Activated CD8-positive, alpha-beta memory T cell treated with anti-CD3 and anti-CD28 coated beads, Interleukin-2, amount 50 U/mL, for 4 hours (primary cell): Measurements from ENCODE around the gene UBE2I.
"Not testable (repeated sequence)": the region's sequence is repeated elsewhere in the genome, so short reads cannot be mapped to it uniquely, and the experiment has no call there.

Source experiments
- DNase-seq: peaks from one replicate; pipeline ENCODE4 v3.0.0-alpha.2; 2020

UBE2I gene

DNA sequence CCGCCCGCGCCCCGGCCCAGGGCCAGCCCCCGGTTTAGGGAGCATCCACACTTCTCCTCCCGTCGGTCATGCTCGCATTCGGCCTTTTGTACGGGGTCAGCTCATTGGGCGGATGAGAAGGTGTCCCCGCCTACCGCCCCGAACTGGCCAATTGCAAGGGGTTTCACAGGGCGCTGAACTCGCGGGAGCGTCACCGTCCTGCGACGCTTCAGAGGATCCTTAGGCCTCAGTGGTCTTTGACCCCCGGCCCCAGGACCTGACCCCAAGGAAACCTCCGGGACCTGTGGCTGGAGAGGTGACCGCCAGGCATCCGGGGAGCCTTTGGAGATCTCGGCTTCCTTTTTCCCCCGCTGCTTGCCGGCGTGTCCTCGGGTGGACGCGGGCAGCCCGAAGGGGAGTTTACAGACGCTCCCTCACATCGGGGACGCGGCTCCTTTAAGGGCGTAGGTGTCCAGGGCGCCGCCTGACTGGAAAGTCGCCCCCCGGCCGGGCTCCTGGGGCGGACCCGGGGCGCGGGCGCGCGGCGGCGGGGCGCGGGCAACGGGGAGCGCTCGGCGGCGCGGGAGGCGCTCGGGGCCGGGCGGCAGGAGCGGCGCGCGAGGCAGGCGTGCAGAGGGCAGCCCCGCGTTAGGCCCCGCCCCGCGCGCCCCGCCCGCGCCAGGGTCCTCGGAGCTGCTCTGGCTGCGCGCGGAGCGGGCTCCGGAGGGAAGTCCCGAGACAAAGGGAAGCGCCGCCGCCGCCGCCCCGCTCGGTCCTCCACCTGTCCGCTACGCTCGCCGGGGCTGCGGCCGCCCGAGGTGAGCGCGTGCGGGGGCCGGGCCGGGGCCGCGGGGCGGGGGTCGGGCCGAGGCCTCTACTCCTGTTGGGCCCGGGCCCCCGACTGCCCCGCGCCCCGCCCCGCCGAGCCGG is at the start of gene UBE2I:
TSS of gene UBE2I (plus strand) at position 660 of the 909 bp plus-strand sequence. CDS start 4,395 bp downstream, outside the sequence.
- DNase-seq, result peak; percentile 95

- DNase-seq, result no peak
Observed at GRCh38 chr16:1259760-1260068, 49.7 kb upstream of the UBE2I start.

DNA sequence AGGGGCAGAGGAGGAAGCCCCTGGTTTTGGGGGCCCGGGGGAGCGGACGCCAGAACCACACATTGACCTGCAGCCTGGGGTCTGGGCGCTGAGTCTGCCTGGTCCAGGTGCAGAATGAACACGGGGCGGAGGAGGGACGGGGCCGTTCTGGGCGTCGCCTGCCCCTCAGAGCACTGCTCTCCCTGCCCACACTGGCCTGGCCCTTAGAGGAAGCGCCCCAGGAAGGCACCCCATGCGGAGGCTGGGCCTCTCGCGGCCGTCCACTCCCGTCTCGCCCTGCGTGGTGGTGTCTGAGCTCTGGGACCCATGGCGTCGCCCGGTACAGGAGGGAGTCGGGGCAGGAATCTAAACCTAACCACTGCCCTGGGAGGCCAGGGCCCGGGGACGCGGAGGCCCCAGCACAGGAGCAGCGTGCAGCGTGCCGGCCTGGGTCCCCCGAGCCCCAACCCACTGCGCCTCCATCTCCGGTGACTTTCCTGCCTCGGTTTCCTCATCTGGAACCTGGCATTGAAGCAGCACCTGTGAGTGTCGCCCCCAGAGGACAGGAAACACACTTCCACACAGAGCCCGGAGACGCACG is 49.2 kb upstream of the UBE2I start:
- no peak for DNase-seq

DNA sequence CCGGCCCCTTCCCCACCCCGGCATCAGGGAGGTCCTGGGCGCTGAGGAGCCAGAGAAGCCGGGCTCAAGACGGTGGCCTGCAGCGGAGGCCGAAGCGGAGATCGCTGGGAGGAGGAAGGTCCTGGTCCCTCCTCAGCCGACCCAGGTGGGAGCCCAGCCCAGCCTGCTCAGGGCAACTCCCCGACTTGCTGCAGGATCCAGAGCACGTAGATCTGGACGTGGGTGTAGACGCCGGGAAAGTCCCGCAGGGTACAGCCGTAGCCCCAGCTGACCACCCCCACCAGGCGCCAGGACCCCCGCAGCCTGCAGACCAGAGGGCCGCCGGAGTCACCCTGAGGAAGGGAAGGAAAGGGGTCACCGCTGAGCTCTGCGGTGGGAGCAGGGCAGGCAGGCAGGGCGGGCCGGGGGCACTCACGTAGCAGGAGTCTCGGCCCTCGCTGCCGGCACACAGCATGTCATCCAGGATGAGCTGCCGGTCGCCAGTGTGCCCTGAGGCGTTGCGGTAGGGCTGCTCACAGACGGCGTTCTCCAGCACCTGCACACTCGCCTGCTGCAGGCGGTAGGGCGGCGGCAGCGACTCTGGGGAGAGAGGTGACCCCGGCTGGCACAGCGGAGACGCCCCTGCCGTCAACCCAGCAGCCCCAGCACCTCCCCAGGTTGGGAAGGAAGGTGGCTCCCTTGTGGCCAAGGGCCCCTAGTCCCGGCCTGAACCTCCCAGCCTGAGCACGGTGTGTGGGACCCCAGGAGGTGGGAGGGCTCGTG is 48.1 kb upstream of the UBE2I start:
- no peak for DNase-seq

GRCh38 chr16:1262210-1262845 is 47.1 kb upstream of the UBE2I start:
- no peak for DNase-seq

DNA sequence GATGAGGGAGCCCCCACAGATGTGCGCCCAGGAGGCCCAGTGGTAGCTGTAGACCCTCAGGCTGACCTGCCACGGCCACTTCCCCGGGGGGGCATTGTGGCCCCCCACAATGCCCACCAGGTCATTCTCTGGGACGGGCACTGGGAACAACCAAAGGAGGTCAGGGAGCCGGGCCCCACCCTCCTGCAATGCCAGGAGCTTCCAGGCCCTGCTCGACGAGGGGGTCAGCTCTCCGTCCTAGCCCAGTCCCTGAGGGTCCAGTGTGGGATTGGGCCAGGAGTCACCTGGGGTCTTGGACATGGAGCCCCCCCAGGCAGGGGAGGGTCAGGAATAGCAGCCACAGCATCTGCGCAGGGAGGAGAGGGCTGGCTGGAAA is 46.6 kb upstream of the UBE2I start:
- no peak for DNase-seq

GRCh38 chr16:1263591-1264344 is 45.7 kb upstream of the UBE2I start:
- DNase-seq, result no peak

GRCh38 chr16:1264345-1265089 is 44.9 kb upstream of the UBE2I start:
- no peak for DNase-seq

DNA sequence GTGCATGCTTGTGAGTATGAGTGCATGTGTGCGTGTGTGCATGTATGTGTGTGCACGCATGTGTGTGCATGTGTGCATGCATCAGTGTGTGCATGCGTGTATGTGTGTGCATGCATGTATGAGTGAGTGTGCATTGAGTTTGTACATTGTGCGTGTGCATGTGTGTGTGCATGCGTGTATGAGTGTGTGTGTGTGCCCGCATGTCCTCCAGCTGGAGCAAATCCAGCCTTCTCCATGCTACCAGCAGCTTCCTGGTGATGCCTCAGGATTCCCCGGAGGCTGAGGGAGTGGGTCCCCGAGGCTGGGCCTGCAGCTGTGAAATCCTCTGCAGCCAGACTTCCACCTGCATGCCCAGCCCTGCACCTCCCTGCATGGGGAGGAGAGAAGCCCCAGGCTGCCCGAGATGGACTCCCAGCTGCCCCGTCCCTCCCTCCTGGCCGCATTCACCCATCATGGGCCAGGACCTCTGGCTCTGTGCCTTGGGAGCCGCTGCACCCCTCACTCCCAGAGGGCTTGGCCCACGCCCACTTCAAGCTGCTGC is 44.3 kb upstream of the UBE2I start:
- no peak for DNase-seq

DNA sequence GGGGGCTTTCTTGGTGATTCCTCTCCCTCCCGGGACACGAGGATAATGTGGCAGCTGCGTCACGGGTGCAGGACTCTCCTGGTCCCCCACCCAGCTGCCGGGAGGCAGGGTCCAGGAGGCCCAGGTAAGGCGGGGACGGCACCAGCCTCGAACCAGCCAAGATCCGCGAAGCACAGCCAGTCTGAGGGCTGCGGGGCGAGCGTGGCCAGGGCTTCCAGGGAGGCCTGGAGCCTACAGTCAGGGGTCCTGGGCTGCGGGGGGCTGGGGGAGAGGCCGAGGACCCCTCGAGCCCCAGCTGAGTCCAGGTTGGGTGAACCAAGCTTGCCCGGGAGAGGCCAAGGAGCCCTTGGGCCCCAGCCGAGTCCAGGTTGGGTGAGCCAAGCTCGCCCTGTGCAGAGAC is 43.6 kb upstream of the UBE2I start:
- no peak for DNase-seq

- not testable (repeated sequence) for DNase-seq
Observed at GRCh38 chr16:1269418-1269817, 40.0 kb upstream of the UBE2I start.

- no peak for DNase-seq
Observed at GRCh38 chr16:1271380-1271723, 38.1 kb upstream of the UBE2I start.

DNA sequence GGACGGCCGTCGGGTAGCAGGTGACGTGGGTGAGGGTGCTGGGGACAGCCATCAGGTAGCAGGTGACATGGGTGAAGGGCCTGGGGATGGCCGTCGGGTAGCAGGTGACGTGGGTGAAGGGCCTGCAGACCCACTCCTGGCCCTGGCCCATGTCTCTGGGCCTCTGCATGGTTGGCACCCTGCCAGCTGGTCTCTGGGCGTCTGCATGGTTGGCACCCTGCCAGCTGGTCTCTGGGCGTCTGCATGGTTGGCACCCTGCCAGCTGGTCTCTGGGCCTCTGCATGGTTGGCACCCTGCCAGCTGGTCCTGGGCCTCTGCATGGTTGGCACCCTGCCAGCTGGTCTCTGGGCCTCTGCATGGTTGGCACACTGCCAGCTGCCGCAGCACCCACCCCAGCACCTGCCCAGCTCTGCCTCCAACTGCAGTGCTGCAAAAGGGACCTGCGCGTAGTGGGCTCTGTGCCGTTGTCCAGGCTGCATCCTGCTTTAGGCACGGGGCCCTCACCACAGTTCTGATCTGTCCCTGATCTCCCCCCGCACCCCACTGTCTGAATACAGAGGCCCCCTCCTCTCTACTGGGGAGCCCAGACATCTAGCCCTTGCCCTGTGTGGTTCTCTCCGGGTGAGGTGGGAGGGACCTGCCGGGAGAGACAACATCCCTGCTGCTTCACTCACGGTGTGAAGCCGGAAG is 37.6 kb upstream of the UBE2I start:
- DNase-seq, result not testable (repeated sequence)

DNA sequence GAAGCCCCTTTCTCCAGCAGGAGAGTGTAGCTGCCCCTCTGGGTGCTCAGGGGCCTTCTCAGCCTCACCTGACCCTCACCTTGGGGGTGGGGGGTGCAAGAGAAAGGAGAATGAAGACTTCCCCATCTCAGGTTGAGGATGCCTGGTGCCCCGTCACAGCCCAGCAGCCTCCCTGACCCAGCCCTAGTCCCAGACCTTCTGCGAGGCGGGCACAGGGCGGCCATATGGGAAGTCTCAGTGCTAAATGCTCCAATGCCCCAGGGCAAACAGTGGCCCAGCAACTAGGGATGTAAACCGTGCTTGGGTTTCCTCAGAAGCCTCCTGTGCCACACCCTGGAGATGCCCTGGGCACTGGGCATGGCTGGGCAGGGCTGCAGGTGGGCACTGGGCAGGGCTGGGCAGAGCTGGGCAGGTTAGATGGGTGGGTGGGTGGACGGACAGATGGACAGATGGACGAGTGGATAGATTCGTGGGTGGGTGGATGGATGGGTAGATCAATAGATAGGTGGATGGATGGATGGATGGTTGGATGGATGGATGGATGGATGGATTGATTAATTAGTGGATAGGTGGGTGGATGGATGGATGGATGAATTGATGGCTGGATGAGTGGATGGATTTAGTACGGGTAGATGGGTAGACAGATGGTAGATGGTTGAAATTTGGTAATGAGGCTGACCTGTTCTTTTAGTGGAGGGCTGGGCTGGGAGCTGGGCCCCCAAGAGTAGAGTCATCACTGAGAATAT is 36.8 kb upstream of the UBE2I start:
- no peak for DNase-seq

DNA sequence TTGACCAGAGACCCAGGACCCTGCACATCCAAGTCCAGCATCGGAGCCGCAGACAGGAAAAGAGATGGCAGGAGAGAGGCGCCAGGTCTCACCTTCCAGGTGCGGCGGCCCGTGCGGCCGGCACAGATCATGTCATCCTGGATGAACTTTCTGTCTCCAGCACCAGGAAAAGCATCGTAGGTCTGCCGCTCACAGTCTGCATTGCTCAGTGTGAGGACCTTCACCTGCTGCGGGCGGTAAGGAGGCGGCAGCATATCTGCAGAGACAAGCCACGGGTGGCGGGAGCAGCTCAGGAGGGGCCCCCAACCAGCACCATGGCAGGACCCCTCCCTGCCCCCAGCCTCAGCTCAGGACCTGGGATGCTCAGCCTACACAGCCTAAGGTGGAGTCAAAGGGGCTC is 35.6 kb upstream of the UBE2I start:
- no peak for DNase-seq

- DNase-seq, result no peak
Observed at GRCh38 chr16:1274767-1275166, 34.7 kb upstream of the UBE2I start.

DNA sequence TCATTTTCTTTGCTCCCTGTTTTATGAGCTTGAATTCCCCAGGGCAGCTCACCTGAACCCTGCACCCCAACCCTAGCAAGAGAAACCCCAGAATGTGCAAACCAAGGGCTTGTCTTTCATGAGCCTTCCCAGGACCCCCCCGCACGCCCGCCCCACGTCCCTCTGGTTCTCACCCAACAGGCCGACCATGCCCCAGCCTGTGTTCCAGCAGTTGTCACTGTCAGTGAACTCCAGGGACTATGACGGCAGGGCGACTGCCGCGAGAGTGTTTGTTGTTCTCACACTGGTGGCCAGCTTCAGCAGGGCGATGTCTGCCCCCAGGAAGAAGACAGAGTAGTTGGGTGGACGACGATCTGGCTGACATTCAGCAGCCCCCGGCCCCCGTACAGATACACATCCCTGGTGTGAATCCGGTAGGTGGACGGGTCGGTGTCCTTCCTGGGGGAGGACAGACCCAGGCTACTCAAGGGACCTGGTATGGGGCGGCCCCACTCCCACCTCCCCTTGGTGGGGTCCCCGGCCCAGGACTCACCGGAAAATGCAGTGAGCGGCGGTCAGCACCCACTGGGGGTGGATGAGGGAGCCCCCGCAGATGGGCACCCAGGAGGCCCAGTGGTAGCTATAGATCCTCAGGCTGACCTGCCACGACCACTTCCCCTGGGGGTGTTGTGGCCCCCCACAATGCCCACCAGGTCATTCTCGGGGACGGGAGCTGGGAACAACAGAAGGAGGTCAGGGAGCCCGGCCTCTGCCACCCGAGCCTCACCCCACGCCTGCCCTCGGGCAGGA is 33.5 kb upstream of the UBE2I start:
- no peak for DNase-seq

DNA sequence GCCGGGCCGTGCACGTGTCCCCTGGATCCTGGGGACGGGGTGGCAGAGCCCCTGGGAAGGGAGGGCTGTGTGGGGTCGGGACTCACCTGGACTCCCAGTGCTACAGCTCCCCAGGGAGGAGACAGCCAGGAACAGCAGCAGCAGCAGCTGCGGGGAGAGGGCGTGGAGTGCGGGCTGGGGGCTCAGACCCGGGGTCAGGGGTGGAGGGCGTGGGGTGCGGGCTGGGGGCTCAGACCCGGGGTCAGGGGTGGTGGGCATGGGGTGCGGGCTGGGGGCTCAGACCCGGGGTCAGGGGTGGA is 32.9 kb upstream of the UBE2I start:
- DNase-seq, result no peak

- DNase-seq, result no peak
Observed at GRCh38 chr16:1277151-1277598, 32.3 kb upstream of the UBE2I start.
